Skeletal muscle tissue (tissue), 4 donors: Measurements from ENCODE around the gene FSCB. TPM values are rescaled to one million over a fixed set of nuclear protein-coding genes. Genes with fewer than 3 reads are reported as not detected.
"Not testable (repeated sequence)": the region's sequence is repeated elsewhere in the genome, so short reads cannot be mapped to it uniquely, and the experiment has no call there.

Source experiments
- H3K27ac ChIP-seq: one replicate; pipeline ENCODE4 v1.7.0; 2013; ENCODE audit warnings: mild to moderate bottlenecking, low read depth, low read length, inconsistent platforms
- H3K27me3 ChIP-seq, 3 donors: one replicate each; pipeline ENCODE4 v1.7.0; 2013; ENCODE audit warnings: low read length in 3 of 3; ENCODE audit not compliant: control insufficient read depth in 3 of 3, insufficient read depth in 3 of 3
- H3K36me3 ChIP-seq, 3 donors: one replicate each; pipeline ENCODE4 v1.7.0; 2013; ENCODE audit warnings: low read length in 3 of 3; ENCODE audit not compliant: control insufficient read depth in 3 of 3, insufficient read depth in 3 of 3
- H3K4me1 ChIP-seq, 3 donors: one replicate each; pipeline ENCODE4 v1.7.0; 2013; ENCODE audit warnings: low read length in 3 of 3, mild to moderate bottlenecking in 3 of 3; ENCODE audit not compliant: control insufficient read depth in 3 of 3, insufficient read depth in 3 of 3
- H3K4me3 ChIP-seq, 3 donors: one replicate each; pipeline ENCODE4 v1.7.0; 2013; ENCODE audit warnings: low read length in 3 of 3
- H3K9ac ChIP-seq, 3 donors: one replicate each; pipeline ENCODE4 v1.7.0; 2013; ENCODE audit warnings: low read length in 3 of 3, mild to moderate bottlenecking in 3 of 3, moderate library complexity in 2 of 3, low read depth in 1 of 3
- H3K9me3 ChIP-seq, 3 donors: one replicate each; pipeline ENCODE4 v1.7.0; 2013; ENCODE audit warnings: low read length in 3 of 3; ENCODE audit not compliant: control insufficient read depth in 3 of 3
- total RNA-seq: library from RNA; depleted of rRNA; stranded (reverse); fragments of >200 nt; gene quantifications from one replicate; pipeline ENCODE4 v1.2.3, GENCODE V29; 2014
- donor health status: Osteomylitis.

Gene FSCB
- total RNA-seq: not detected

- H3K27me3 ChIP-seq: no peaks in the 10 kb centered on the region
- no peaks in the 10 kb centered on the region for H3K36me3 ChIP-seq
- H3K4me1 ChIP-seq: no peaks in the 10 kb centered on the region
- no peak within 1 kb of the TSS for H3K9ac ChIP-seq
- H3K4me3 ChIP-seq: no peak within 1 kb of the TSS
- H3K27ac ChIP-seq: no peak within 1 kb of the TSS
- no peaks in the 10 kb centered on the region for H3K9me3 ChIP-seq
These were observed at the start of gene FSCB for GRCh38 chr14:44507183-44507582. Gene FSCB (minus strand): TSS chr14:44507283. CDS start chr14:44506987, 296 bp downstream.

- Histone ChIP-seq H3K9me3 (no peaks in the 10 kb centered on the region), H3K27ac (no peak overlapping the region), H3K4me3 (no peak overlapping the region), H3K36me3 (no peaks in the 10 kb centered on the region), H3K27me3 (no peaks in the 10 kb centered on the region), H3K4me1 (no peaks in the 10 kb centered on the region), H3K9ac (no peak overlapping the region)
These were observed 24.6 kb upstream of the FSCB start for GRCh38 chr14:44531658-44532057.

- no peak overlapping the region for H3K27ac ChIP-seq
- H3K4me1 ChIP-seq: no peaks in the 10 kb centered on the region
- H3K9ac ChIP-seq: no peak overlapping the region
- no peak overlapping the region for H3K4me3 ChIP-seq
- no peaks in the 10 kb centered on the region for H3K27me3 ChIP-seq
- H3K36me3 ChIP-seq: no peaks in the 10 kb centered on the region
- H3K9me3 ChIP-seq: no peaks in the 10 kb centered on the region
These were observed 23.4 kb upstream of the FSCB start for GRCh38 chr14:44530475-44530874.

- H3K9me3 ChIP-seq: no peaks in the 10 kb centered on the region
- H3K27ac ChIP-seq: no peak overlapping the region
- no peaks in the 10 kb centered on the region for H3K36me3 ChIP-seq
- H3K4me1 ChIP-seq: no peaks in the 10 kb centered on the region
- H3K9ac ChIP-seq: no peak overlapping the region
- H3K27me3 ChIP-seq: no peaks in the 10 kb centered on the region
- H3K4me3 ChIP-seq: no peak overlapping the region
These were observed 21.9 kb upstream of the FSCB start for GRCh38 chr14:44529026-44529425.

- Histone ChIP-seq H3K9ac (no peak overlapping the region), H3K4me1 (no peaks in the 10 kb centered on the region), H3K4me3 (no peak overlapping the region), H3K27ac (no peak overlapping the region), H3K27me3 (no peaks in the 10 kb centered on the region), H3K9me3 (no peaks in the 10 kb centered on the region), H3K36me3 (no peaks in the 10 kb centered on the region)
These were observed 21.1 kb upstream of the FSCB start for GRCh38 chr14:44528180-44528579.

GRCh38 chr14:44525237-44525636, 18.2 kb upstream of the FSCB start:
- Histone ChIP-seq H3K9ac (no peak overlapping the region), H3K4me3 (no peak overlapping the region), H3K27me3 (no peaks in the 10 kb centered on the region), H3K4me1 (no peaks in the 10 kb centered on the region), H3K36me3 (no peaks in the 10 kb centered on the region), H3K27ac (no peak overlapping the region), H3K9me3 (no peaks in the 10 kb centered on the region)

GRCh38 chr14:44515668-44516067, 8.6 kb upstream of the FSCB start:
- H3K27ac ChIP-seq, H3K27me3 ChIP-seq, H3K4me1 ChIP-seq, H3K4me3 ChIP-seq, H3K36me3 ChIP-seq, H3K9me3 ChIP-seq, H3K9ac ChIP-seq: not testable (repeated sequence)

- H3K4me3 ChIP-seq: no peak overlapping the region
- H3K36me3 ChIP-seq: no peaks in the 10 kb centered on the region
- no peak overlapping the region for H3K9ac ChIP-seq
- no peaks in the 10 kb centered on the region for H3K4me1 ChIP-seq
- H3K9me3 ChIP-seq: no peaks in the 10 kb centered on the region
- no peaks in the 10 kb centered on the region for H3K27me3 ChIP-seq
- H3K27ac ChIP-seq: no peak overlapping the region
These were observed 1.8 kb upstream of the FSCB start for GRCh38 chr14:44508834-44509233.

- H3K4me3 ChIP-seq: no peak overlapping the region
- no peak overlapping the region for H3K9ac ChIP-seq
- H3K9me3 ChIP-seq: no peaks in the 10 kb centered on the region
- H3K4me1 ChIP-seq: no peaks in the 10 kb centered on the region
- H3K36me3 ChIP-seq: no peaks in the 10 kb centered on the region
- no peaks in the 10 kb centered on the region for H3K27me3 ChIP-seq
- H3K27ac ChIP-seq: no peak overlapping the region
These were observed 1.5 kb downstream of the FSCB start for GRCh38 chr14:44505588-44505987.

- H3K36me3 ChIP-seq: no peaks in the 10 kb centered on the region
- no peak overlapping the region for H3K27ac ChIP-seq
These were observed 9.9 kb downstream of the FSCB start for GRCh38 chr14:44497148-44497547.

GRCh38 chr14:44494137-44494536, 12.9 kb downstream of the FSCB start:
- H3K9me3 ChIP-seq: no peaks in the 10 kb centered on the region
- H3K4me1 ChIP-seq: no peaks in the 10 kb centered on the region
- H3K27me3 ChIP-seq: no peaks in the 10 kb centered on the region
- H3K36me3 ChIP-seq: no peaks in the 10 kb centered on the region
- H3K9ac ChIP-seq: no peak overlapping the region
- no peak overlapping the region for H3K27ac ChIP-seq
- H3K4me3 ChIP-seq: no peak overlapping the region

More at GRCh38 chr14:44497148-44497547, 9.9 kb downstream of the FSCB start:
- Histone ChIP-seq H3K4me1 (no peaks in the 10 kb centered on the region), H3K27me3 (no peaks in the 10 kb centered on the region), H3K9me3 (no peaks in the 10 kb centered on the region), H3K4me3 (no peak overlapping the region), H3K9ac (no peak overlapping the region)
